Testis (tissue), 3 donors: Measurements from ENCODE around the gene NR2F2. TPM values are rescaled to one million over a fixed set of nuclear protein-coding genes. Genes with fewer than 3 reads are reported as not detected.

ENCODE experiments used
- DNase-seq: peaks from one replicate; pipeline ENCODE4 v3.0.0-alpha.2; 2019
- H3K27ac ChIP-seq, 2 donors: fragments of 200-600 bp; sonication (generic); one replicate each; pipeline ENCODE4 v1.5.1; 2019
- H3K27me3 ChIP-seq: fragments of 200-600 bp; sonication (generic); one replicate; pipeline ENCODE4 v1.5.1; 2019
- H3K36me3 ChIP-seq: fragments of 200-600 bp; sonication (generic); one replicate; pipeline ENCODE4 v1.5.1; 2017; ENCODE audit warnings: low read depth; ENCODE audit errors: missing control alignments
- H3K4me1 ChIP-seq: fragments of 200-600 bp; sonication (generic); one replicate; pipeline ENCODE4 v1.5.1; 2019
- H3K4me3 ChIP-seq, 2 donors: fragments of 200-600 bp; sonication (generic); one replicate each; pipeline ENCODE4 v1.5.1; 2017 to 2019
- H3K9me3 ChIP-seq: fragments of 200-600 bp; sonication (generic); one replicate; pipeline ENCODE4 v1.5.1; 2017
- POLR2A ChIP-seq: fragments of 450-650 bp; IDR thresholded peaks from one replicate; pipeline ENCODE4 v1.6.1; 2017; ENCODE audit warnings: antibody characterized with exemption, mild to moderate bottlenecking, moderate library complexity
- WGBS, 2 donors: methylation state at CpG; one replicate each; pipeline ENCODE4 v1.1.5; 2018; 5-methylcytosine and 5-hydroxymethylcytosine counted together
- intact Hi-C: fragments of 100-400 bp; cut with DNase I; formaldehyde crosslinking; loops from one replicate; pipeline ENCODE4 v1.15.1; 2023; ENCODE audit warnings: low total_unique reads
- polyA plus RNA-seq: library from polyadenylated mRNA; stranded (reverse); fragments of 350-450 nt; fragmentation: Illumina TruSeq; extraction: RNeasy Lipid Tissue Mini Kit (QIAGEN cat#74804); gene quantifications from one replicate; pipeline ENCODE4 v1.2.3, GENCODE V29; 2014; ENCODE audit warnings: low read depth, low replicate concordance; ENCODE audit not compliant: insufficient read depth
- total RNA-seq, 2 donors: library from RNA; depleted of rRNA; stranded (reverse); fragments of >200 nt; gene quantifications; one replicate each; pipeline ENCODE4 v1.2.3, GENCODE V29; 2016
- TF ChIP-seq, protein P1 (sequence below), 3 experiments: fragments of 450-650 bp in 2 of 3; fragments of 200-600 bp in 1 of 3; sonication (generic) in 1 of 3; IDR thresholded peaks; one replicate each; pipeline ENCODE4 v1.5.1; 2016 to 2019; ENCODE audit warnings: antibody characterized with exemption in 3 of 3, mild to moderate bottlenecking in 2 of 3, moderate library complexity in 1 of 3

The NR2F2 gene
- total and polyA plus RNA-seq, 3 donors from 2014 or later: 31.2 to 42.9 (median 38.2) TPM

DNA sequence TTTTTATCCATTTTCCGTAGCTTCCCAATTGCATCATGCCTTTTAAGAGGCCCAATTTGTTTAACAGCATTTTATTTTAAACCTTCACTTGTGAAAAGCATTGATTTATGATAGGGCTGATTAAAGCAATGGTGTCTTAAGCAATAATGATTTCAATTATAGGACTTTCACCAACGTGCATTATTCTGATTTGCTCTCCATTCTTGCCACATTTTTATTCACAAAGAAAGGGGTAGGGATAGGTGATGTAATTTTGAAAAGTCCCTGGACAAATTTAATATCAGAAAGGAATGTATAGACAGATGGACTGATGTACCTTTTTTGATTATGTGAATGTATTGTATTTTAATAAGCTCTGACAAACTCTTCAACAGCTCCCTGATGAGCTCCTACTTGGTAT is 37.9 kb upstream of the NR2F2 start:
- Histone ChIP-seq H3K4me3 (no peak overlapping the region), H3K27ac (no peak overlapping the region), H3K27me3 (no peaks in the 10 kb centered on the region), H3K36me3 (no peaks in the 10 kb centered on the region), H3K9me3 (no peaks in the 10 kb centered on the region), H3K4me1 (no peaks in the 10 kb centered on the region)
- intact Hi-C loops: no loop called here
- 84 to 91% methylated on average over 2 of the region's 2 CpGs for WGBS, 2 donors
- TF ChIP-seq POLR2A: no peak
- TF ChIP-seq, protein P1, sequence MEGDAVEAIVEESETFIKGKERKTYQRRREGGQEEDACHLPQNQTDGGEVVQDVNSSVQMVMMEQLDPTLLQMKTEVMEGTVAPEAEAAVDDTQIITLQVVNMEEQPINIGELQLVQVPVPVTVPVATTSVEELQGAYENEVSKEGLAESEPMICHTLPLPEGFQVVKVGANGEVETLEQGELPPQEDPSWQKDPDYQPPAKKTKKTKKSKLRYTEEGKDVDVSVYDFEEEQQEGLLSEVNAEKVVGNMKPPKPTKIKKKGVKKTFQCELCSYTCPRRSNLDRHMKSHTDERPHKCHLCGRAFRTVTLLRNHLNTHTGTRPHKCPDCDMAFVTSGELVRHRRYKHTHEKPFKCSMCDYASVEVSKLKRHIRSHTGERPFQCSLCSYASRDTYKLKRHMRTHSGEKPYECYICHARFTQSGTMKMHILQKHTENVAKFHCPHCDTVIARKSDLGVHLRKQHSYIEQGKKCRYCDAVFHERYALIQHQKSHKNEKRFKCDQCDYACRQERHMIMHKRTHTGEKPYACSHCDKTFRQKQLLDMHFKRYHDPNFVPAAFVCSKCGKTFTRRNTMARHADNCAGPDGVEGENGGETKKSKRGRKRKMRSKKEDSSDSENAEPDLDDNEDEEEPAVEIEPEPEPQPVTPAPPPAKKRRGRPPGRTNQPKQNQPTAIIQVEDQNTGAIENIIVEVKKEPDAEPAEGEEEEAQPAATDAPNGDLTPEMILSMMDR (IDR thresholded peaks at IDR 0.05): no peak
- DNase-seq: no peak

DNA sequence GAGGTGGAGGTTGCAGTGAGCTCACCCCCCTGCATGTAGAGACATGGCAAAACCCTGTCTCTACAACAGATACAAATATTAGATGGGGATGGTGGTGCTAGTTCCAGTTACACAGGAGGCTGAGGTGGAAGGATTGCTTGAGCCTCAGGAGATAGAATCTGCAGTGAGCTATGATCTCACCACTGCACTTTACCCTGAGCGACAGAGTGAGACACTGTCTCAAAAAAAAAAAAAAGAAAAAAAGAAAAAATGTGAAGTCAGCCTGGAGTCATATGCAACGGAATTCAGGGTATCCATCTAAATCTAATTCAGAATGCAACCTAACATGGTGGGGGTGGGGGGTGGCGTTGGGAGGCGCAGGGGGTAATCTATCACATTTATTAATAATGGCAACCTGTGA is 37.1 kb upstream of the NR2F2 start:
- intact Hi-C loops: no loop called here
- no peaks in the 10 kb centered on the region for H3K9me3 ChIP-seq
- 68 to 73% methylated on average over 4 of the region's 4 CpGs for WGBS, 2 donors
- TF ChIP-seq, protein P1 (IDR thresholded peaks at IDR 0.05): no peak
- no peak for TF ChIP-seq POLR2A
- no peaks in the 10 kb centered on the region for H3K36me3 ChIP-seq
- no peak overlapping the region for H3K27ac ChIP-seq
- no peaks in the 10 kb centered on the region for H3K4me1 ChIP-seq
- no peak overlapping the region for H3K4me3 ChIP-seq
- H3K27me3 ChIP-seq: no peaks in the 10 kb centered on the region
- no peak for DNase-seq

DNA sequence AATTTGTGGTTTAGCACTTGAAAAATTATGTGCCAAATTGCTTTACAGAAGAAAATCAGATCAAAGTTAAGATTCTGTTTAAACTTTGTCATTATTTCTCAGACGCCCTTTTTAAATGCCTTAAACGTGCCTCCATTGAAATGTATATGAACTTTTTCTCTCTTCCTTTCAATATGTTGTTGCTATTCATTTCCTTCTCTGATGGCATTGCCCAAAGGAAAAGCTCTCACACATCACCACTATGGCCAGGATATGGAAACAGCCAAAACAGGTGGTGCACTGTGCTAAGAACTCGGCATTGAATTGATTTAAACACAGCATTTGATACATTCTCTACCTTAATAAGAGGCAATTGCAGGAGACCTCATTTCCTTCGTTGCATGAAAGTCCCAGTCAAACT is 35.7 kb upstream of the NR2F2 start:
- no peaks in the 10 kb centered on the region for H3K27me3 ChIP-seq
- no peaks in the 10 kb centered on the region for H3K9me3 ChIP-seq
- intact Hi-C loops: no loop called here
- TF ChIP-seq, protein P1 (IDR thresholded peaks at IDR 0.05): no peak
- TF ChIP-seq POLR2A: no peak
- no peaks in the 10 kb centered on the region for H3K4me1 ChIP-seq
- no peak for DNase-seq
- 87 to 91% methylated on average over 4 of the region's 4 CpGs for WGBS, 2 donors
- H3K27ac ChIP-seq: no peak overlapping the region
- no peak overlapping the region for H3K4me3 ChIP-seq
- no peaks in the 10 kb centered on the region for H3K36me3 ChIP-seq

DNA sequence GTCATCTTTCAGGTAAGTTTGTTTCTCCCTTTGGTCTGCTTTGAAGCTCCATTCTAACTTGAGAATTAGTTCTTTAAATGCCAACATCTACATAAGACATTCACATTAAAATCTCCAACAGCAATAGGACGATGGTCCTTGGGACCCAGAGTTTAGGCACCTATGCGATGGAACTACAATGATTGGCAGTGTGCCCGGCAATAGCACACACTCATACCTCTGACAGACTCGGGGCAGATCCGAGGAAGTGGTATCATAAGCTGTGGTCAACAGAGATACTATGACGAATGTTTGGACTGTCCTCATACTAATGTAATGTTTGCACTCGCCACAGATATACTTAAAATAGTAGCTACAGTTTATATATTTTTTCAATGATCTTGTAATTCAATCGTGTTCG is 34.2 kb upstream of the NR2F2 start:
- intact Hi-C loops: no loop called here
- 89 to 94% methylated on average over 9 of the region's 9 CpGs for WGBS, 2 donors
- TF ChIP-seq POLR2A: no peak
- TF ChIP-seq, protein P1 (IDR thresholded peaks at IDR 0.05): no peak
- H3K27ac ChIP-seq: no peak overlapping the region
- no peaks in the 10 kb centered on the region for H3K27me3 ChIP-seq
- no peak for DNase-seq
- no peaks in the 10 kb centered on the region for H3K36me3 ChIP-seq
- H3K4me1 ChIP-seq: no peaks in the 10 kb centered on the region
- no peaks in the 10 kb centered on the region for H3K9me3 ChIP-seq
- no peak overlapping the region for H3K4me3 ChIP-seq

DNA sequence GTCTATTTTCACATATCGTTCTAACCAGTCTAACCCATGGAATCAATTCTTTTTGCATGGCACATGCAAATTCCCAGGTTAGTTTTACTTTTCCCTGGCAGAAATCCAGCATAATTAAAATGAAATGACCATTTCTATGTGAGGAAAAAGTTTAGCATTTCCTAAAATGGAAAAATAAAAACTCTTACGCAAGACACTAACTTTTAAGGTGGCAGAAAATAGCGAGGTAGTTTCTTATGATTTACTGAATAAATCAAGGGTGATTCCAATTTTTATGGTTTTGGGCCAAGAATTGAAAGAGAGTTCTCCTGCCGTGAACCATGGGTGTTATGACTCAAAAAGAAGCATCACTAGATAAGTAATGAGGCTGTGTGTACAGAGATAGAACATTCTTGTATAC is 32.7 kb upstream of the NR2F2 start:
- Histone ChIP-seq H3K27me3 (no peaks in the 10 kb centered on the region), H3K4me3 (no peak overlapping the region), H3K27ac (no peak overlapping the region), H3K9me3 (no peaks in the 10 kb centered on the region), H3K4me1 (no peaks in the 10 kb centered on the region), H3K36me3 (no peaks in the 10 kb centered on the region)
- no peak for DNase-seq
- TF ChIP-seq POLR2A: no peak
- TF ChIP-seq, protein P1 (IDR thresholded peaks at IDR 0.05): no peak
- 86 to 94% methylated on average over 4 of the region's 4 CpGs for WGBS, 2 donors
- intact Hi-C loops: no loop called here
